Measurements from ENCODE around the gene SOX9. TPM values are rescaled to one million over a fixed set of nuclear protein-coding genes. Genes with fewer than 3 reads are reported as not detected.
A peak's percentile ranks its signal among the peaks of the same experiment; 100 is the strongest.

SOX9 gene
- total and polyA plus RNA-seq, 2 of the 8 experiments (the other 6 are each of a cell fraction or from before 2014, with no cell fraction given), result 1.9 to 4.9 TPM

GRCh38 chr17:72121164-72122009 is 567 bp downstream of the SOX9 start (continued):
- TF ChIP-seq HDAC2 (IDR thresholded peaks at IDR 0.05; ENCODE audit: borderline replicate concordance in 1 of 2, low read depth in 2 of 2, low read length in 2 of 2), result 0 out of 4 replicates have a peak, but pooled peaks of 1 of the 2 experiments have one; percentile 28
- no peak for TF ChIP-seq POU5F1 (IDR thresholded peaks at IDR 0.05; ENCODE audit: low read depth, low read length)
- TF ChIP-seq JUN (IDR thresholded peaks at IDR 0.05; ENCODE audit: low read depth, low read length), result no peak
- peak; percentile 45; the same call in 1 of the 2 replicates for TF ChIP-seq PHF8 (conservative IDR thresholded peaks at IDR 0.05; ENCODE audit: low read depth, low read length)
- peak; percentile 31 for TF ChIP-seq CTBP2 (IDR thresholded peaks at IDR 0.05; ENCODE audit: borderline replicate concordance, insufficient read depth, insufficient read length, low read length)
- no peak for TF ChIP-seq SP4 (IDR thresholded peaks at IDR 0.05; ENCODE audit: low read length)
- peak; percentile 48 for TF ChIP-seq RNF2 (IDR thresholded peaks at IDR 0.05; ENCODE audit: borderline replicate concordance, low read depth, low read length, missing control alignments, poor library complexity, severe bottlenecking)
- no peak for TF ChIP-seq KDM5A (IDR thresholded peaks at IDR 0.05; ENCODE audit: low read length)
- TF ChIP-seq EGR1 (IDR thresholded peaks at IDR 0.05; ENCODE audit: borderline replicate concordance, low read depth, low read length), result peak; percentile 9; the same call in 1 of the 2 replicates
